IMR-90 (cell line): ENCODE results near the gene OSBPL3.

Experiments used
- BHLHE40 ChIP-seq: fragments of 150-350 bp; IDR thresholded peaks from 2 replicates; pipeline ENCODE4 v1.6.1; 2016; ENCODE audit warnings: mild to moderate bottlenecking, low read depth, low read length
- MAFK ChIP-seq: IDR thresholded peaks from 2 replicates; pipeline ENCODE4 v1.6.1; 2012; ENCODE audit warnings: low read depth, low read length, improper control_type of control experiment
- MAZ ChIP-seq: IDR thresholded peaks from 2 replicates; pipeline ENCODE4 v1.6.1; 2012; ENCODE audit warnings: low read depth, mild to moderate bottlenecking, low read length, improper control_type of control experiment, moderate library complexity, borderline replicate concordance
- POLR2A ChIP-seq: IDR thresholded peaks from 2 replicates; pipeline ENCODE4 v1.6.1; 2012; ENCODE audit warnings: mild to moderate bottlenecking, low read depth, low read length
- SMC3 ChIP-seq: fragments of 150-350 bp; IDR thresholded peaks from 2 replicates; pipeline ENCODE4 v1.6.1; 2016; ENCODE audit warnings: low read depth, mild to moderate bottlenecking, antibody characterized with exemption, low read length, moderate library complexity
- TF ChIP-seq, protein P1 (sequence below): conservative IDR thresholded peaks from 2 replicates; pipeline ENCODE4 v1.5.1; 2012; ENCODE audit warnings: mild to moderate bottlenecking, low read depth, low read length, improper control_type of control experiment

DNA sequence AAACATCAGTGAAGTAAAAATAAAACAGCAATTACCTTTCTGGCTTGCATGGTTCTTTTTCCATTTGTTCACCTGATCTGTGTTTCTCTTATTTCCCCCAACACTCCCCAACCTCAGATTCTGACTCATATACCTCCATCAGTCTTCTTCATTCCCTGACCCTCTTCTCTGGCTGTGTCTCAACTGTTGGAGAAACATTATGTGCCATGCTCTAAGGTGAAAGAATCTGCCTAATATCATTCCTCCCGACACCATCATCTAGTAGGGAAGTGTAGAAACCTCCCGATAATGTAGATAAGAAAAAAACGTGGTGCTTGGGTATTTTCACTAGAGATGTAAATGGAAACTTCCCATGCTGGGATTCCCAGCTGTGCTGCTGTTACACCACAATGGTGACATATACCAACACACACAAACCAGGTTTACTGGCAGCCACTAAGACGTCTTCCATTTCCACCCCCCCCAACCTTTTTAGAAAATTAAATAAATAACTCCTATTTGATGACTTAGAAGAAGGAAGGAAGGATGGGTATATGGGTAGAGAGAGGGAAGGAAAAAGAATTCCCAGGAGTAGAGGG lies 63.4 kb downstream of the OSBPL3 start:
- TF ChIP-seq MAZ (no peak), BHLHE40 (no peak), POLR2A (no peak), SMC3 (no peak), MAFK (no peak)
- TF ChIP-seq, protein P1, sequence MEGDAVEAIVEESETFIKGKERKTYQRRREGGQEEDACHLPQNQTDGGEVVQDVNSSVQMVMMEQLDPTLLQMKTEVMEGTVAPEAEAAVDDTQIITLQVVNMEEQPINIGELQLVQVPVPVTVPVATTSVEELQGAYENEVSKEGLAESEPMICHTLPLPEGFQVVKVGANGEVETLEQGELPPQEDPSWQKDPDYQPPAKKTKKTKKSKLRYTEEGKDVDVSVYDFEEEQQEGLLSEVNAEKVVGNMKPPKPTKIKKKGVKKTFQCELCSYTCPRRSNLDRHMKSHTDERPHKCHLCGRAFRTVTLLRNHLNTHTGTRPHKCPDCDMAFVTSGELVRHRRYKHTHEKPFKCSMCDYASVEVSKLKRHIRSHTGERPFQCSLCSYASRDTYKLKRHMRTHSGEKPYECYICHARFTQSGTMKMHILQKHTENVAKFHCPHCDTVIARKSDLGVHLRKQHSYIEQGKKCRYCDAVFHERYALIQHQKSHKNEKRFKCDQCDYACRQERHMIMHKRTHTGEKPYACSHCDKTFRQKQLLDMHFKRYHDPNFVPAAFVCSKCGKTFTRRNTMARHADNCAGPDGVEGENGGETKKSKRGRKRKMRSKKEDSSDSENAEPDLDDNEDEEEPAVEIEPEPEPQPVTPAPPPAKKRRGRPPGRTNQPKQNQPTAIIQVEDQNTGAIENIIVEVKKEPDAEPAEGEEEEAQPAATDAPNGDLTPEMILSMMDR, result no peak
